Epithelial cell of proximal tubule (primary cell): Measurements from ENCODE around the gene SYT14. TPM values are rescaled to one million over a fixed set of nuclear protein-coding genes. Genes with fewer than 3 reads are reported as not detected.
A peak's percentile ranks its signal among the peaks of the same experiment; 100 is the strongest.

ENCODE experiments used
- DNase-seq: peaks from one replicate; pipeline ENCODE4 v3.0.0-alpha.2; 2011; ENCODE audit warnings: low read depth
- H3K4me3 ChIP-seq: 2 replicates; pipeline ENCODE4 v1.5.1; 2011; ENCODE audit warnings: low read depth, mild to moderate bottlenecking, low read length
- CTCF ChIP-seq: conservative IDR thresholded peaks from 2 replicates; pipeline ENCODE4 v1.5.1; 2012; ENCODE audit warnings: low read depth, mild to moderate bottlenecking, low read length
- total RNA-seq: library from RNA; depleted of rRNA; stranded (reverse); fragments of >200 nt; gene quantifications from 2 replicates; pipeline ENCODE4 v1.2.3, GENCODE V29; 2015

SYT14 gene
- total RNA-seq, 1 donor from 2014 or later, result 3.9 TPM

GRCh38 chr1:209924390-209924789, 13.6 kb upstream of the SYT14 start:
- no peak for DNase-seq
- H3K4me3 ChIP-seq, result no peak overlapping the region
- TF ChIP-seq CTCF, result no peak

- DNase-seq, result peak; percentile 29
These were observed 12.0 kb upstream of the SYT14 start for GRCh38 chr1:209926045-209926444.

GRCh38 chr1:209927466-209927865, 10.6 kb upstream of the SYT14 start:
- TF ChIP-seq CTCF, result no peak
- no peak for DNase-seq

More at GRCh38 chr1:209926045-209926444, 12.0 kb upstream of the SYT14 start:
- no peak overlapping the region for H3K4me3 ChIP-seq
- TF ChIP-seq CTCF, result no peak

GRCh38 chr1:209929751-209930150, 8.3 kb upstream of the SYT14 start:
- no peak overlapping the region for H3K4me3 ChIP-seq
- no peak for TF ChIP-seq CTCF
- DNase-seq, result no peak

More at GRCh38 chr1:209927466-209927865, 10.6 kb upstream of the SYT14 start:
- no peak overlapping the region for H3K4me3 ChIP-seq

- no peak for DNase-seq
- H3K4me3 ChIP-seq, result no peak overlapping the region
- TF ChIP-seq CTCF, result no peak
These were observed 6.9 kb upstream of the SYT14 start for GRCh38 chr1:209931141-209931540.

- DNase-seq, result no peak
- H3K4me3 ChIP-seq, result no peak overlapping the region
- TF ChIP-seq CTCF, result no peak
These were observed 1.9 kb upstream of the SYT14 start for GRCh38 chr1:209936125-209936524.

- TF ChIP-seq CTCF, result no peak
These were observed 7.4 kb downstream of the SYT14 start for GRCh38 chr1:209945377-209945776.

More at GRCh38 chr1:209945377-209945776, 7.4 kb downstream of the SYT14 start:
- H3K4me3 ChIP-seq, result no peak overlapping the region
- no peak for DNase-seq
